Left ventricle myocardium inferior (tissue), 1 donor: Measurements from ENCODE around the gene MTHFSD. TPM values are rescaled to one million over a fixed set of nuclear protein-coding genes. Genes with fewer than 3 reads are reported as not detected.

ENCODE experiments used
- DNase-seq: peaks from one replicate; pipeline ENCODE4 v3.0.0-alpha.2; 2020
- H3K27ac ChIP-seq: fragments of 200-600 bp; replicated peaks from 2 replicates; pipeline ENCODE4 v1.8.0; 2021
- H3K27me3 ChIP-seq: fragments of 200-600 bp; 2 replicates; pipeline ENCODE4 v1.8.0; 2021; ENCODE audit warnings: low read depth
- H3K36me3 ChIP-seq: fragments of 200-600 bp; 2 replicates; pipeline ENCODE4 v1.8.0; 2021
- H3K4me1 ChIP-seq: fragments of 200-600 bp; 2 replicates; pipeline ENCODE4 v1.8.0; 2021
- H3K4me3 ChIP-seq: fragments of 200-600 bp; 2 replicates; pipeline ENCODE4 v1.8.0; 2021; ENCODE audit warnings: mild to moderate bottlenecking, moderate library complexity
- H3K9me3 ChIP-seq: fragments of 200-600 bp; replicated peaks from 2 replicates; pipeline ENCODE4 v1.8.0; 2021
- intact Hi-C: fragments of 100-400 bp; cut with micrococcal nuclease; formaldehyde crosslinking; loops from one replicate; pipeline ENCODE4 v1.11.0; 2022
- total RNA-seq: library from RNA; stranded (reverse); fragmentation: NEBNext Ultra II Directional; extraction: Animal tissue kit (Norgen Biotek cat#: 25700); gene quantifications from one replicate; pipeline ENCODE4 v1.2.1, GENCODE V29; 2021
- TF ChIP-seq, protein P1 (sequence below): fragments of 200-600 bp; IDR thresholded peaks from 2 replicates; pipeline ENCODE4 v1.8.0; 2021; ENCODE audit warnings: antibody characterized with exemption, mild to moderate bottlenecking, borderline replicate concordance
- donor health status: DM: no; HTN: yes; CAD: no; lungs with severe emphysema.

MTHFSD gene
- total RNA-seq, 1 donor from 2014 or later: 10.2 TPM

DNA sequence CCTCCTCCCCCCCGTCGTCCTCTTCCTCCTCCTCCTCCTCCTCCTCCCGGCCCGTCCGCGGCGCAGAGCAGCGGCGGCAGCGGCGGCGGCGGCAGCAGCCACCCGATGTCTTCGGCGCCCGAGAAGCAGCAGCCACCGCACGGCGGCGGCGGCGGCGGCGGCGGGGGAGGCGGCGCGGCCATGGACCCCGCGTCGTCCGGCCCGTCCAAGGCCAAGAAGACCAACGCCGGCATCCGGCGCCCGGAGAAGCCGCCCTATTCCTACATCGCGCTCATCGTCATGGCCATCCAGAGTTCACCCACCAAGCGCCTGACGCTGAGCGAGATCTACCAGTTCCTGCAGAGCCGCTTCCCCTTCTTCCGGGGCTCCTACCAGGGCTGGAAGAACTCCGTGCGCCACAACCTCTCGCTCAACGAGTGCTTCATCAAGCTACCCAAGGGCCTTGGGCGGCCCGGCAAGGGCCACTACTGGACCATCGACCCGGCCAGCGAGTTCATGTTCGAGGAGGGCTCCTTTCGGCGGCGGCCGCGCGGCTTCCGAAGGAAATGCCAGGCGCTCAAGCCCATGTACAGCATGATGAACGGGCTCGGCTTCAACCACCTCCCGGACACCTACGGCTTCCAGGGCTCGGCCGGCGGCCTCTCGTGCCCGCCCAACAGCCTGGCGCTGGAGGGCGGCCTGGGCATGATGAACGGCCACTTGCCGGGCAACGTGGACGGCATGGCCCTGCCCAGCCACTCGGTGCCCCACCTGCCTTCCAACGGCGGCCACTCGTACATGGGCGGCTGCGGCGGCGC, 44.4 kb downstream of the MTHFSD start, which contains the start of gene FOXF1:
Gene FOXF1 (plus strand): TSS at position 63 of the 797 bp plus-strand sequence. CDS start 43 bp downstream, at position 106.
- H3K4me1 ChIP-seq: peaks cover 54% of the 10 kb centered on the region
- DNase-seq: no peak
- intact Hi-C loops: loop anchor here (10.0 kb wide), 1 partner anchor 166 kb away; no protein-coding TSS in a partner anchor
- TF ChIP-seq, protein P1, sequence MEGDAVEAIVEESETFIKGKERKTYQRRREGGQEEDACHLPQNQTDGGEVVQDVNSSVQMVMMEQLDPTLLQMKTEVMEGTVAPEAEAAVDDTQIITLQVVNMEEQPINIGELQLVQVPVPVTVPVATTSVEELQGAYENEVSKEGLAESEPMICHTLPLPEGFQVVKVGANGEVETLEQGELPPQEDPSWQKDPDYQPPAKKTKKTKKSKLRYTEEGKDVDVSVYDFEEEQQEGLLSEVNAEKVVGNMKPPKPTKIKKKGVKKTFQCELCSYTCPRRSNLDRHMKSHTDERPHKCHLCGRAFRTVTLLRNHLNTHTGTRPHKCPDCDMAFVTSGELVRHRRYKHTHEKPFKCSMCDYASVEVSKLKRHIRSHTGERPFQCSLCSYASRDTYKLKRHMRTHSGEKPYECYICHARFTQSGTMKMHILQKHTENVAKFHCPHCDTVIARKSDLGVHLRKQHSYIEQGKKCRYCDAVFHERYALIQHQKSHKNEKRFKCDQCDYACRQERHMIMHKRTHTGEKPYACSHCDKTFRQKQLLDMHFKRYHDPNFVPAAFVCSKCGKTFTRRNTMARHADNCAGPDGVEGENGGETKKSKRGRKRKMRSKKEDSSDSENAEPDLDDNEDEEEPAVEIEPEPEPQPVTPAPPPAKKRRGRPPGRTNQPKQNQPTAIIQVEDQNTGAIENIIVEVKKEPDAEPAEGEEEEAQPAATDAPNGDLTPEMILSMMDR: no peak
- peak within 1 kb of the TSS; percentile 77 for H3K4me3 ChIP-seq
- H3K27ac ChIP-seq: peak within 1 kb of the TSS; percentile 66
- peaks cover 100% of the 10 kb centered on the region for H3K27me3 ChIP-seq
- H3K9me3 ChIP-seq: no peaks in the 10 kb centered on the region
- no peaks in the 10 kb centered on the region for H3K36me3 ChIP-seq

DNA sequence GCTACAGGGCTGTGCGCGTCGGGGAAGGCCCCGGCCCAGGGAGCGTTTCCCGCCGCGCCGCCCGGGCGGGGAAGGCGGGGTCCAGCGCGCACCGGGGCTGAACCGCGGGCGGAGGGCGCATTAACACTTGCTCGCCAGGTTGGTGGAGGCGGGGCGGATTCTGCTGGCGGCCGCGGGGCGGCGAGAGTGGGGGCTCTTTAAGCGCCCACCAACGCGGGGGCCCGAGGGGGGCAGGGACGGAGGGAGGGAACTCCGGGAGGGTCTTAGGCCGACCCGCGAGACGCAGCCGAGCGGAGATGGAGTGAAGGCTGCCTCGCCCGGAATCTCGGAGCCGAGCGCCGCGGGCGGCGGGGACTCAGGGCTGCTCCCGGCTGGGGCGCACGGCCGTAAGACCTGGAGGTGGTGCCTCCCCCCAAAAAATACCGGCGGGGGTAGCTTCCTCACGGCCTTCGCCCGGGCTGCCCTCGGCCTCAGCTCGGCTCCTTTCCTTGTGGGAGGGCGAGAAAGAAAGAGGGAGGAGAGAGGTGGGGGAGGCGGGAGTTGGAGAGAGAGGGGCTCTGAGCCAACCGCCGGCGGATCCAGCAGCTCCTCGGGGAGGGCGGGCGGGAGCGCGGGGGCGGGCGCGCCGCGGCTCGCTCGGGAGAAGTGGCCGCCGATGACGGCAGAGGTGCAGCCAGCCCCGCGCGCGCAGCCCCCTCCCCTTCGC, 45.1 kb downstream of the MTHFSD start:
- DNase-seq: peak; percentile 37
- Histone ChIP-seq H3K27ac (peak overlapping the region; percentile 66), H3K4me3 (peak overlapping the region; percentile 77), H3K4me1 (peaks cover 57% of the 10 kb centered on the region), H3K9me3 (no peaks in the 10 kb centered on the region), H3K27me3 (peaks cover 100% of the 10 kb centered on the region), H3K36me3 (no peaks in the 10 kb centered on the region)
- TF ChIP-seq, protein P1: no peak
- intact Hi-C loops: loop anchor here (10.0 kb wide), 1 partner anchor 165 kb away; no protein-coding TSS in a partner anchor

DNA sequence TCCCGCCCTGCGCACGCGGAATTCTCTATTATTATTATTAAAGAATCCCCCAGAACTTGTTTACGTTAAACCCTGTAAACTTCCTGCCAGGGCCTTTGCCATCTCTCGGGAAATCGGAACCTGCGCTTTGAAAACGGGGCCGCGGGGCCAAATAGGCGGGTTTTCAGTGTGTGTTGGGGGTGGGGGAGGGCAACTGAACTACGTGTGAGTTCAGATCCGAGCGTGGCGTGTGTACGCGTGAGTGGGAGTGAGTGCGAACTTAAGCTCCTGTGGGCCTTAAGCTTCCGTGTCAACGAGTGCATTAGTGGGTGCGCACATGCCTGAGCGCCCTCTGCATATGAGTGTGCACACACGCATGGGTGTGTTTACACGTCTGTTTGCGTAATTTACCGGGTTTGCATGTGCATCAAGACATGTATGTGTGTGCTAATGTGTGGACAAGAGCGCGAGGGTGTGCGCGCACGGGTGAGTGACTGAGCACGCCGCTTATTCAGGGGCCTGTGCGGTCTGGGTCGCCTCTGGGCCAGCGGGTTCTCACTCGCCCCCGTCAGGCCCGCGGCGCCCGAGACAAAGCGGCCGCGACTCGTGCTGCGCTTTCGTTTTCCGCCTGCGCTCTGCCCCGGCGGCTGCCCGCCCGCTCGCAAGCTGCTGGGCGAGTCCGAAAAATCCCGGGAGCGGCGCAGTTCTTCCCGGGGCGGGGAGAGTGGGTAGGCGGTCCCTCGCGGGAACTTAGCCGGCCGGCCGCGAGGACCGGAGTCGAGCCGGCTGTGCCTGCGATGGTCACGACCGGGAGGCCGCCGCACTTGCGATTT, 45.9 kb downstream of the MTHFSD start:
- TF ChIP-seq, protein P1: no peak
- Histone ChIP-seq H3K27ac (peak overlapping the region; percentile 66), H3K9me3 (no peaks in the 10 kb centered on the region), H3K4me3 (peak overlapping the region; percentile 77), H3K36me3 (no peaks in the 10 kb centered on the region), H3K27me3 (peaks cover 100% of the 10 kb centered on the region), H3K4me1 (peaks cover 61% of the 10 kb centered on the region)
- intact Hi-C loops: no loop called here
- DNase-seq: peak; percentile 53

DNA sequence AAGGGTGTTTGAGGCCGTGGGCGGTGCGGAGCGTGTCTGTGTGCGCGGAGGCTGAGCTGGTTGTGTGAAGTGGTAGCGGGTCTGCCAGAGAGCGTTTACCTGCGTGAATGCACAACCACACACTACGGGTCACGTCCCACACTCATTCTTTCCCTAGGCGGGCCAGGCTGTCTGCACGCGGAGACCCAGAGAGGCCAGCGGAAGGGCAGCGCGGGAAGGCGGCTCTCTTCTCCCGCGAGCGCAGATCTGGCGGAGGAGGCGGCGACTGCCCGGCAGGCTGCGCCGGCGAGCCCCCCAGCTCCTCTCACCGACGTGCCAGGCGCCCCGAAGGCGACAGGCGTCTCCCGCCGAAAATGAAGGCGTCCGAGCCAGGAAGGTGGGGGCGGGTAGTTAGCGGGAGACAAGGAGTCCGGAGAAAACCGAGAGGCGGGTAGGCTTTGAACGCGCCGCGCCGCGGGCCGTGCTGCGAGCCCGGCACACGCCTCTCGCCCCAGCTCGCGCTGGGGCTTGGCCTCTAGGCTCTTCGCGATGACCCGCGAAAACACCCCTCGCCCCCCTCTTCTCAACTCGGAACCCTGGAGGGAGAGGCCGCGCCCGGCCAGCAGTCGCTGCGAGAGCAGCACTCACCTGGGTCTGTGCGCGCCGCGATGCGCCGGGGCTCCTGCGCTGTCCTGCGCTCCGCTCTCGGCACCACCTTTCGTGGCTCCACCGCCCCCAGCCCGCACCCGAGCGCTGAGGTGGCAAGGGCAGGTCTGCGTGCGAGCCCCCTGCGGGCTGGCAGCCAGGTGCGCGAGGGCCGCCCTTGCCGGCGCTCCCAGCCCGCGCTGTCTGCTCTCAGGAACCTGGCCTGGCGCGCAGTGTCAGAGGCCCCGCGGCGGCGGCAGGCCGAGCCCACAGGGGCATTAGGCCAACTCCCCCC, 46.7 kb downstream of the MTHFSD start:
- intact Hi-C loops: no loop called here
- Histone ChIP-seq H3K36me3 (no peaks in the 10 kb centered on the region), H3K4me1 (peaks cover 61% of the 10 kb centered on the region), H3K4me3 (peak overlapping the region; percentile 77), H3K27me3 (peaks cover 100% of the 10 kb centered on the region), H3K9me3 (no peaks in the 10 kb centered on the region), H3K27ac (no peak overlapping the region)
- TF ChIP-seq, protein P1: no peak
- DNase-seq: no peak
